Measurements from ENCODE around the gene RAET1G.
"Not testable (repeated sequence)": the region's sequence is repeated elsewhere in the genome, so short reads cannot be mapped to it uniquely, and the experiment has no call there.

The RAET1G gene

DNA sequence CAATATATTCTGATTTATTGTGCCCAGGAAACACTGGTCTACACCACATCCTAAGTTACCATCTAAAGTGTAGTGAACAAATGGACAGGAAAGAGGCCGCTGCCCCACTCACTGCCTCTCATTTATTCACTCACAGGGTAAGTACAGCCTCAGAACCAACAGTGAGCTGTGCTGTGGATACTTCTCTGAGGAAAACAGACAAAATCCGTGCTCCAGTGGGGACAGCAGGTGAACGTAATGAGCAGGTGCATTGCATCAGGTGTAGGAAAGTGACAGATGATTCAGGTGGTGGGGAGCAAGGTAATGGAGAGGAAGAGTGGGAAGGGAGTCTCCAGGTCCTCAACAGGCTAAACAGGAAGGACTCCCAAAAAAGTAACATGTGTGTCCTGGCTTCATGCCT lies 10.5 kb upstream of the RAET1G start:
- no peak for DNase-seq

DNA sequence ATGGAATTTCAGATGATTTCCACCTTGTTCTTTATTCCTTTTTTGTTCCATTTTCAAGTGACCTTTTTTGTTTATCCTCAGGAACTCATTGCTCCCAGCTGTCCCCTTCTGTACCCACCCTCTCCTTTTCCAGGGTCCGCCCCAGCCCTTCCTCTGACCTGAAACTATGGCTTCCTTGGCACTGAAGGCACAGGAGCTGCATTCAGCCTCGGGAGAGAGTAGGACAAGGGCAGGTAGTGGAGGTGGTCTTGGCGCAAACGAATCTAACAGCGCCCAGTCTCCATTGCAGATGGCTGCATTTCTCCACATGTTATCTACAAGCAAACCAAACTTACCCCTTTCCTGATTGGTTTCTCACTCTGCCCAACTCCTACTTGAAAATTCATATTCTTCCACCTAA lies 10.1 kb upstream of the RAET1G start:
- DNase-seq, result no peak

DNA sequence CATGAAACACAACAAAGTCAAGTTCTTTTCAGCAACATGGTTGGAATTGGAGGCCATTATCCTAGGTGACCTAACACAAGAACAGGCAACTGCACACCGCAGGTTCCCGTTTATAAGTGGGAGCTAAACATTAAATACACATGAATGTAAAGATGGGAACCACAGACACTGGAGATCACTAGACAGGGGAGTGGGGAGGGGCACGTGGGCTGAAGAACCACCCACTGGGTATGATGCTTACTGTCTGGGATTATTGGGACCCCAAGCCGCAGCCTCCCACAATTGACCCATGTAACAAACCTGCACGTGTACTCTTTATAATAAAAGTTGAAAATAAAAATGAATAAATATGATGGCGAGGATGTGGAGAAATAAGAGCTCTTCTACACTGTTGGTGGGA lies 8.6 kb upstream of the RAET1G start:
- DNase-seq, result no peak

DNA sequence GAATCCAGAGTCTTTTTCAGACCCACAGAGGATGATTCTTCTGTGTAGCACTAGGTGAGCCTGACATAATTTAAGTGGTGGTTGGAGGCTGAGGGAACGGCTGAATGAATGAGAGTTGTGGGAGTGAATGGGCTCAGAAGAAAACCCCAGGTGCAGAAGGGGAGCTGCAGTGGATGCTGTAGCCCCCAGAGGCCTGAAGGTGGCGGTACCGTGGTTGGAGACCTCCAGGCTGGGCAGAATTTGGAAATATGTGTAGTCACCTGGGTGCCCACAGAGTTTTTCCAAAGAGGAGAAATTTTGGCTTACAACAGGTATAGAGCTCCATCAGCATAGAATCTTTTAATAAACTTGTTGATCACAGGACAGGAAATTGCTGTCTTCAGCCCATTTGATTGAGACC lies 6.5 kb upstream of the RAET1G start:
- peak; percentile 40 for DNase-seq

DNA sequence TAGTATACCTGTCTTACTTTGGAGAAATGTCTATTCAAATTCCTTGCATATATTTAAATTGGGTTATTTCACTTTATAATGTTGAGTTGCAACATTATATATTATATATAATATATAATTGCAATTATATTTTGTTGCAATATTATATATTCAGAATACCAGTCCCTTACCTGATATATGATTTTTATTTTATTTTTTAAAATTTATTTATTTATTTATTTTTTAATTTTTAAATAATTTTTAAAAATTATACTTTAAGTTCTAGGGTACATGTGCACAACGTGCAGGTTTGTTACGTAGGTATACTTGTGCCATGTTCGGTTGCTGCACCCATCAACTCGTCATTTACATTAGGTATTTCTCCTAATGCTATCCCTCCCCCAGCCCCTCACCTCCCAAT lies 4.1 kb upstream of the RAET1G start:
- not testable (repeated sequence) for DNase-seq

DNA sequence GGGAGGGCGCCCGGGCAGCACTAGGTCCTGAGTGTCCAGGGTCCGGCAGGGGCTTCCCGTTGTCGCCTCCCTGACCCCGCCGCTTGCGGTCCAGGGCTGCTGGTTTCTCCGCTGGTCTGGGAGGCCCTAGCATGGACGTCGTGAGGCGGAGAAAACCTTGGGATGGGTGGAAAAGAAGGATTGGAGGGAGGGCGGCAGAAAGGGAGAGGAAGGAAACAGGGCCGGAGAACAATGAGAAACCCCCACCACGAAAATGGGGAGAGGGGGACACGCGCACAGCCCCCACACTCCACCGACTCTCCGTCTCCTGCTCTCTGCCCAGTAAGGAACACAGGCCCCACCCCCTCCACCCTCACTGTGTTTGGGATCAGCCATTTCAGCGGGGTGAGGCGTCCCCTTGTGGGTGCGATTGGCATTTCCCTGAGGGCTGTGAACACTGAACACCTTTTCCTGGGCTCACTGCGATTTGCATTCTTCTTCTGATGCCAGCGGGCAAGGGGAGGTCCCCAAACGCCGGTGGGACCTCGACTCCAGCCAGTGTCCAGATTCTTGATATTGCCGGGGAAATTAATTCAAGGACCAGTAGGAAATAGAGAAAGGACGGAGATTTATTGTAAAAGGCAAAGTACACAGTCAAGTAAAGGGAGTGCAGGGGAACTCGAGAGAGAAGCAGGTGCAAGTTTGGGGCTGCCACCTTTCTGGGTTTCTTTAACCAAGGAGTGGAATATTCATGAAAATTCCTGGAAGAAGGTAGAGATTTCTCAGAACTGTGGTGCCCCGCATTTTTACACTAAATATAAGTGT lies 3.3 kb upstream of the RAET1G start:
- peak; percentile 93 for DNase-seq

DNA sequence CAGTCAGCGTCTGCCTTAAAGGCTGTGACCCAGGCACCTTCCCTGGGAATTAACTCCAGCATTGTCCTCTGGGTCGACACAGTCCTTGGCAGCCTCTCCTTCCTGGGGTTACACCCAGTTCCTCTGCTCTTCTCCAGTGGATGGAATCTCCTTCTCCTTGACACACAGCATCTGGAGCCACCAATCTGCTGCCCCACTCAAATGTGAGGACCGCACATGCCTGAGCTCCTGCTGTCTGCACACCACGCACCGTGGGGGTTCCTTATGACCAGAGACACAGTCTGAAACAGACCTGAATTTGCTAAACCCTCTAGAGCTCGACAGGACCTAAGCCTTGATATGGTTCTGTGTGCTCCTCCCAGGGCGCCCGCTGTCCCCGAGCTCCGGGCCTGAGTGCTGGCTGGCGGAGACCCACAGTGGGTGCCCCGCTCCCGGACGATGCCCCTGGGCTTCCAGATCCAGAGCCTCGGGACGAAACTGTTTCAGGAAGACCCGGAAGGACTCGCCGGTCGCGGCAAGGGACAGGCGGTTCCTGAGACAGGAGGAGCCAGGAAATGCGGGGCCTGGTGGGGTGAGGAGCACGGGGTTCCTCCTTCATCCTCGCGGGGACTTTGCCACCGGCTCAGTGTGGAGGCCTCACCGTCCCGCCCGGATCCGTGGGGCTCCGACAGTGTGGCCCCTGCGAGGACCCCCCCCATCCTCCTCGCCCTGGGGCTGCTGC lies 2.5 kb upstream of the RAET1G start:
- DNase-seq, result no peak

DNA sequence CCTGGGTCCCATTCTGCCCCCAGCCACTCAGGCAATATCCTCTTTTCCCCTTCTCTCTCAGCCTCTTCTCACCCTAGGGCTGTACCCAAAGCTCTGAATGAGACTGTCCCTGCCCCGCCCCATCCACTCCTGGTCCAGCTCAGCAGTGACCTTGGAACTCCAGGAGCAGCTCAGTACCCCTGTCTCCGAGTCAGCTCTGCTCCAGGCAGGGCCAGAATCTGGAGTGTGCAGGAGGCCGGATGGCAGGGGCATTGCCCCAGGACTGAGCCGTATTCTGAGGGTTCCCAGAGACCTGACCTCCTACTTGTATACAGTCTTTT lies 2.0 kb upstream of the RAET1G start:
- no peak for DNase-seq

DNA sequence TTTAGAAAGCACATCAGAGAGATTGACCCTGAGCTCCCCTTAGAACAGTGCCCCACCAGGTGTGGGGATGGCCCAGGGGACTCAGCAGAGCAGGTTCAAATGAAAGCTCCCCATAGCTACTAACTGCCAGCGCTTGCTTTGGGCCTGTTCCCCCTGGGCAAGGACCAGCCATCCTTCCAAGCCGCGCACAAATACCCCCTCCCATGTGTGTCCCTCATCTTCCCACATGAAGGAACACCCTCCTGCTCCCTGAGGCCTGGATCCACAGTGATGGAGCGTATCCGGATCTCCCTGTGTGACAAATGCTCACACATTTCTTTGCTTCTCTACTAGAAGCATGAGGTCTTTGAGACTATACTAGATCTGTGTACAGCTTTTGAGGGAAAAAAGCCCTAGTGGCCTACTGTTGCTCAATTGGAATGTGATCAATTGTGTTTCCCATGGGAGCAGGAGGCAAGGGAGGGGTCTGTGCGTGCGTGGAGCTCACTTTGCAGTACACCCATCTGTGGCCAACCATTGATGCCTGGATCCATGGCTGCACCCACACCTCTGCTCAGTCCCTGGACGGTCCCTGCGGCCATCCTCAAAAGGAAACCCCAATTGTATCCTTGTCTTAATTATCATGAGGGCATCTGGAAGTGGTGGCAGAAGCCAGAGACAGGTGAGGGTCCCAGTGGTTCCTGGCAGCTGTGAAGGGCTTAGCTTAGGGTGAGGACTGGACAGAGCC lies 1.4 kb upstream of the RAET1G start:
- DNase-seq, result no peak

DNA sequence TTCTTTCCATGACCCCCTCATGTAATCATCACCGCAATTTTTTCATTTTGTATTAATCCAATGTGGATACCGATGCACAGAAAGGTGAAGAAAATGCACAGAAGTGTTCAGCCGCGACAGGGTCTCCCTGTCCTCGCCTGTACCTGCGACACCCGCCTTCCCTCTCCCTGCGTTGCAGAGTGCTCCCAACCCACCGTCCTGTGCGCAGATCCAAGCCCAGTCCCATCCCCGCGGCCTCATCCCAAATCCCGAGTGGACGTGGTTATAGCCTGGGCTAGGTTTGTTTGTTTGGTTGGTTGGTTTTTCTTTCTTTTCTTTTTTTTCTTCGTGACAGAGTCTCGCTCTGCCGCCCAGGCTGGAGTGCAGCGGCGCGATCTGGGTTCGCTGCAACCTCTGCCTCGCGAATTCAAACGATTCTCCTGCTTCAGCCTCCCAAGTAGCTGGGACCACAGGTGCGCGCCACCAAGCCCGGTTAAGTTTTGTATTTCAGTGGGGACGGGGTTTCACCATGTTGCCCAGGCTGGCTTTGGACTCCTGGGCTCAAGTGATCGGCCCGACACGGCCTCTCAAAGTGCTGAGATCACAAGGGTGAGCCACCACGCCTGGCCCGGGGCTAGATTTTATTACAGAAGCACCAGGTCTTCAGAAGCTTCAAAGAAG lies 536 bp upstream of the RAET1G start:
- no peak for DNase-seq

DNA sequence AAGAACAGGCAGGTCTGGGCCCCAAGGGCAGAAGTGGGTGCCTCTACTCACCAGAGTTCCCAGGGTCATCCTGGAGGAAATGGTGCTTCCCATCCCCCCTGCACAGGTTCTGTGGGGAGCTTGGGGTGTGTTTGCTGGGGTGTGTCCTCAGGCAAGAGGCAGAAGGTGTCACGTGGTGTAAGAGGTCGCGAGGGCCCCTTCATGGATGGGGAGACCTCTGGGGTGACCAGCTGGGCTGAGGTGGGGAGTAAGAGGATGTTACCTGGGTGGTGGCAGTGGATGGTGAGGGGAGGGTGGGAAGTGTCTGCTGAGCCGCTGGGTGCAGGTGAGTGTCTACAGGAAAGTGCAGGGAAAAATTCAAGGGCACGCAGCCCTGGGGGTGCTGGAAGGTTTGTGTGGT lies 830 bp downstream of the RAET1G start:
- not testable (repeated sequence) for DNase-seq

DNA sequence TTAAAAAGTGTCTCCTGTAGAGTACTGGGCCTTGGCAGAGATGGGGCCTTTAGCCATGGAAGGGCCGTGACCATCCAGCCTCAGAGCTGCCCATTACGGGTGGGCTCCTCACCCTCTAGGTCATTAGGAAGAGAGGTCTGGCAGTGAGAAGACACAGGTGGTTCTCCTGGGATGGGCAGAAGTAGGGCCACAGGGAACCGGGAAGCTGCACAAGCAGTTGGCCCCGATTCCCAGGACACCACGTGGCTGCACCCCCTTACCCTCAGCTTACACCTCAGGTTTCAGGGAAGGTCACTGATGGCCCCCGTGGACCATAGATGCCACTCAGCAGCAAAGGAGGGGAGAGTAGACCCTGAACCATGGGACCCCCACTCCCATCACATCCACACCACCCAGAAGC lies 1.6 kb downstream of the RAET1G start:
- DNase-seq, result no peak

DNA sequence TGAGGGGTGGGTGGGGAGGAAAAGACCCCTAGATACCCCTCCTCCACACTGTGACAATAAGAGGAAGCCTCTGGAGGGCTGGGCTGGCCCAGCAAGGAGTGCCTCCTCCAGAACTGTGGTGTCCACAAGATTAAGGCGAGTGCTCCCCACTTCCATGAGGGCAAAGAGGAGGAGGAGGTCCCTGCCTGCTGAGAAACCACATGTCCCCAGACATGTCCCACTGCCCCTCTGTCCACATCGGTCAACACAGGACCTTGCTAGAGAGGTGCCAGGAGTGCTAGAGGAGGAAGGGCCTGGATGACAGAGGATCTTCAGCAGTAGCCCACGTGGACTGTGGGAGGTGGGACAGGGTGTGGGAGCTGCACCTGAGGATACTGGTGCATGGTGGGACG lies 3.1 kb downstream of the RAET1G start:
- no peak for DNase-seq

DNA sequence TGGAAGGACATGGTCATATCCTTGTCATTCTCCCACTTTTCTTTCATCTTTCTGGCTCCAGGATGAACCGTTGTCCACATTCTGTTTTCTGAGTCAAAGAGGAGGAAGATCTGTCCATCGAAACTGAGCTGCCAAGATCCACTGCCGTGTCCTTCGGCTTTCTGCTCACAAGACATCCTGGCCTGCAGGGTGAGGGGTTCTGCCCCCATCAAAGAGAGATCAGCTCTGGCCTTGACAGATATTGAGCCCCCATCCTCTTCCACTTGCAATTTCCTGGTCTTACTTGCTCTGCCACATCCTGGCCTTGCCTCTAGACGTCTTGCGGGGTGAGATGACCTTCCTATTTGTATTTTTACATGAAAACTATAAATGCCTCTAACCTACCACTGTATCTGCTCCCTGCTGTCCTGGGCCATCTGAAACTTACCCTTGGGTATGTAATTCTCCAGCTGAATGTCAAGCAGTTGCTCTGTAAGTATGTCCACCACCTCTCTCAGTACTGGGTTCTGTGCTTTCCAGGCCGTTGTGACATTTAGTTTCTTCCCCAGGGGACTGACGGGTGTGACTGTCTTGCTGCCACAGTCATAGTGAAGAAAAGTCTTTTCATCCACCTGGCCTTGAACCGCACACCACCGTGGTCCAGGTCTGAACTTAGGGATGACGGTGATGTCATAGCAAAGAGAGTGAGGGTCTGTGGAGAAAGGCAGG lies 3.6 kb downstream of the RAET1G start:
- not testable (repeated sequence) for DNase-seq

DNA sequence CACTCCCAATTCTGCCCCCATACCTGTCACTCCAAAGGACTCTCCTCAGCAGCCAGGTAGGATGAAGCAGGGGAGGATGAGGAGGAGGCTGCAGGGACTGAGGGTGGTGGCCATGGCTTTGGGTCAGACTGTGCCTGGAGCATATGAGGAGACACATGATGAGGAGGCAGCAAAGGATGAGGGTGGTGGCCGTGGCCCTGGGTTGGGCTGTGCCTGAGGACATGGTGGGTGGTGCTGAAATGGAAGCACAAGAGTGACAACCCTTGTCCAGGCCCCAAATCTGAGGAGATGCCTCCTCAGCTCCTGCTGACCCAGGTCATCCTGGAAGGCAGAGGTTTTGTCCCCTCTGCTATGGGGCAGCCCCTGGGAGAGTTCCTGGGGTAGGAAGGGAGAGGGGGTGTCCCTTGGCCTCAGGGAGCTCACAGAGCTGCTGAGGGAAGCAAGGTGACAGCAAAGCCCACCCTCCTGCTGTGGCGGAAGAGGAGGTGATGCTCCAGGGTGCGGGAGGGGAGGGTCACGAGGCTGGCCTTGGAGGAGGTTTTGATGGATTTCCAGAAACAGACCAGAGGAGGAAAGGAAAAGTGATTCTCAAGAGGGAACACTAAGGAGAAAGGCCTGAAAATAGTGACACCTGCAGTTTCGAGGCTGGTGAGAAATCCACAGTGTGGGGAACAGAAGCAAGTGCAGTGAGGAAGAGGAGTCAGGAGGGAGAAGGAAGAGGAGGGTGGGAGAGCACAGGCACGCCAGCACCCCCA lies 4.6 kb downstream of the RAET1G start:
- DNase-seq, result no peak

DNA sequence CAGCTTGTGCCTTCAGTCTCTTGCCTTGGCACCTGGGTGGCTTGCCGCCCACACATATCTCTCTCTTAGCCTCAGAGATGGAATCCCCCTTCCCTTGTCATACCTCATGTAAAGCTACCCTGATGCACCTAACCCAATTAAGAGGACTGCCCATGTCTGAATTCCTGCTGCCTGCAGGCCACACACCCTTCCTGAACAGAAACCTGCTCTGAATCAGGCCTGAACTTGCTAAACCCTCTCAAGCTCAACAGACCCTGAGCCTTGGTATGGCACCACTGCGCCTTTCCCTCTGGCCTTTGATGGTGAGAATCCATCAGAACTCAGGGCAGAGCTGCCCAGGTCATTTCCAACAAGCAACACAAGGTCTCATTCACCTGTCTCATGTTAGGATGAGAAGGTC lies 5.2 kb downstream of the RAET1G start:
- no peak for DNase-seq

DNA sequence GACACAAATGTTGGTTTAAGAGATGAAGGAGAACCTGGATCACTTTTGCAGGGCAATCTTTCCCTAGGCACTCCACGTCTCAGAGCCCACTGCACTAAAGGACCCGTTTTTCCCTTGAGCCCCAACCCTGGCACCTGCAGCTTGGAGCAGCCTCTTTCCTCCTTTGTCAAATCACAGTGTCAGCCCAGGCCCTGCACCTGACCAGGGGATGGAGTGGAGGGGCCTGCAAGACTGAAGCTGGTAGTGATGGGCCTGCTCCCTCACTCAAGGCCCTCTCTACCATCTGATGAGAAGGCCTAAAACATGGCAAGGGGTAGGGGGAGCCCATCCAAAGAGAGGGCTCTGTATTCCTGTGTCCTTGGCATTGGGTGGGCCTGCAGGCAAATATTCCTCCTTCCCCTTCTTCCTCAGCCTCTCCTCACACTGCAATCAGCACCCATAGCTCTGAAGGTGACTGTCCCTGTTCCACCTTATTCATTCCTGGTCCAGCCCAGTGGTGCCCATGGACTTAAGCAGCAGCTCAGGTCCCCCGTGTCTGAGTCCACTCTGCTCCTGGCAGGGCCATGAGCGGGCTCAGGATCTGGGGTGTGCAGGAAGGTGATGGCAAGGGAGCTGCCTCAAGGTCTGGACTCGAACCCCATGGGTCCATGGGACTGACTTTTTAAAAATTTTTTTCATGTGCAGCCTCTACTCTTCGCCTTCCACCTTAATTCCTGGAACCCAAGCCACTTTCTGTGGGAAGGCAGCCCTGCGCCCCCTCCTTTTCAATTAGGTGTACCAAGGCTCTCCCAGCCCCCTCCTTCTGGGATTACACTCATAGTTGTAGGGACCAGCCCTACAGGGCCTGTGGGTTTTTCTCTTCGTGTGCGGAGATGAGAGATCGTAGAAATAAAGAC lies 6.7 kb downstream of the RAET1G start:
- DNase-seq, result no peak

DNA sequence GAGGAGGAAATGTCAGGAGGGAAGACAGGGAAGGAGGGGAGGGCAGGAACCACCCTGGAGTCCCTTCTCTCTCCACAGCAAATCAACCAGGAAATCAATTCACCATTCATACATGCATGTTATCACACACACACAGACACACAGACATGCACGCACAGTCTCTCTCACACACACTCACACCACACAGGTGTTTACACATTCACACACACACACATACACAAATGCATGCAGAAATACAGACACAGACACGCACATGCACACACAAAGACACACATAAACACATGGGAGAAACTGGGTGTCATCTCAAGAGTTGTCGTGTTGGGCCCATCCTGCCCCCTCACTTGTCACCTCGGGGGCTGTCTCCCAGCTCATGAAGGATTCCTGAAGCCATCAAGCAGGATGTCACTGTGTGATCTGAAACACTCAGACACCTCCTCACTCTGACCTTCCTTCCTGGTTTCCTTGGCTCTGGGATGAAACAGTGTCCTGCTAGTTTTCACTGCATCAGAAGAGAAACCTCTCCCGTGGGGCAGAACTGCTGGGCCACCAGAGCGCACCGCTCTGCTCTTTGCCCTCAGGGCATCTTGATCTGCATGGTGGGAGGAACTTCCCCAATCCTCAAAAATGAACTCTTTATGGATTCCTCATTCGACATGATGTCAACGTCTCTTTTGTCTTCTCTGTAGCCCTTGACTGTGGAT lies 9.2 kb downstream of the RAET1G start:
- no peak for DNase-seq

DNA sequence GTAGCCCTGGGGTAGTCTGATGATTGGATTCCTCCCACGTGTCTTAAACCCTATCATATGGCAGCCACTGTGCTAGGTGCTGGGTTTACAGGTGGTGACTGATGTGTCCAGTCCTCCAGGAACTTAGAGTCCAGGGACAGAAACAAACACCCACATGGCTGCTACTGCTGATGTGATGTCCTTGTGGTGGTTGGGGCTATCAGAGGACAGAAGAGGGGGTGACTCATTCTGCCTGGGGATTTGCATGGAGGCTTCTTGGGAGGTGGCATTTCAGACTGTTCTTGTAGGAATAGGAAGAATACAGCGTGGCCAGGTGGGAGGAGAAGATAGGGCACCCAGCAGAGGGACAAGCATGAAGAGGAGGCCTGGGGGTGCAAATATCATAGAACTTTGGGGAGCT lies 9.8 kb downstream of the RAET1G start:
- no peak for DNase-seq

DNA sequence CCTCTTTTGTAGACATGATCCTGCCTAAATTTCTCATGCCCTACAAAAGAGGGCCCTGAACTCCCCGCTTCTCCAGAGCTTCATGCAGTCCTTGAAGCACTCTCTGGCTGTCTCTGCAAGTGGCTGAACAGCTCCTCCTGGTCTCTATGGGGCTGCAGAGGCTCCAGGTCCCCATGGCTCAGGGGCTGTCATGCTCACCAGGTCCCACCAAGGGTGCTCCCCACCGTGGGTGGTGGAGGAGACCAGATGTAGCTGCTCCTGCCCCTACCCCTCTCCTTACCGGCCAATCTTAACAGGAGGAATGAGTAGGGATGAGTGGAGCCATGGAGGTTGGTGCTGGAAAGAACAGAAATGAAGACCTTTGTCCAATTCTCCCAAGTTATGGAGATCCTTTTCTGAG lies 10.2 kb downstream of the RAET1G start:
- not testable (repeated sequence) for DNase-seq
